HG02870 (cell line): ENCODE data around the gene WDR75.

Experiments used
- ATAC-seq: cut with Tn5 transposase; IDR thresholded peaks from one replicate; pipeline ENCODE4 v1.9.1; 2021; ENCODE audit warnings: mild to moderate bottlenecking, moderate library complexity; ENCODE audit not compliant: unreplicated experiment

The WDR75 gene

GRCh38 chr2:189498205-189498604, 56.9 kb downstream of the WDR75 start:
- ATAC-seq, result no peak

GRCh38 chr2:189499137-189499536, 57.9 kb downstream of the WDR75 start:
- no peak for ATAC-seq

GRCh38 chr2:189500456-189501160, 59.3 kb downstream of the WDR75 start:
- no peak for ATAC-seq

- no peak for ATAC-seq
Observed at GRCh38 chr2:189501487-189501886, 60.2 kb downstream of the WDR75 start.

GRCh38 chr2:189502714-189503113, 61.4 kb downstream of the WDR75 start:
- ATAC-seq, result no peak

GRCh38 chr2:189504238-189504637, 63.0 kb downstream of the WDR75 start:
- ATAC-seq, result no peak

GRCh38 chr2:189505492-189505891, 64.2 kb downstream of the WDR75 start:
- no peak for ATAC-seq

- ATAC-seq, result no peak
Observed at GRCh38 chr2:189506514-189506976, 65.3 kb downstream of the WDR75 start.

- no peak for ATAC-seq
Observed at GRCh38 chr2:189511210-189511959, 70.1 kb downstream of the WDR75 start.

- no peak for ATAC-seq
Observed at GRCh38 chr2:189511960-189512319, 70.7 kb downstream of the WDR75 start.

GRCh38 chr2:189512879-189513278, 71.6 kb downstream of the WDR75 start:
- ATAC-seq, result no peak

GRCh38 chr2:189514104-189514503, 72.8 kb downstream of the WDR75 start:
- ATAC-seq, result no peak

- ATAC-seq, result no peak
Observed at GRCh38 chr2:189515264-189515663, 74.0 kb downstream of the WDR75 start.

GRCh38 chr2:189516546-189516945, 75.3 kb downstream of the WDR75 start:
- no peak for ATAC-seq

GRCh38 chr2:189517847-189518535, 76.7 kb downstream of the WDR75 start:
- no peak for ATAC-seq

GRCh38 chr2:189519631-189520387, 78.5 kb downstream of the WDR75 start:
- ATAC-seq, result no peak

- peak; percentile 52 for ATAC-seq
Observed at GRCh38 chr2:189521699-189522434, 80.6 kb downstream of the WDR75 start.

- no peak for ATAC-seq
Observed at GRCh38 chr2:189522435-189523151, 81.3 kb downstream of the WDR75 start.

- no peak for ATAC-seq
Observed at GRCh38 chr2:189524746-189525145, 83.5 kb downstream of the WDR75 start.
